22Rv1 (cell line): ENCODE results near the gene PRPF40A.

Experiments used
- ZFX ChIP-seq: fragments of 450-650 bp; IDR thresholded peaks from 2 replicates; pipeline ENCODE4 v1.6.1; 2017; ENCODE audit warnings: antibody characterized with exemption, borderline replicate concordance
- TF ChIP-seq, protein P1 (sequence below): fragments of 450-650 bp; IDR thresholded peaks from 2 replicates; pipeline ENCODE4 v1.5.1; 2017; ENCODE audit warnings: mild to moderate bottlenecking

DNA sequence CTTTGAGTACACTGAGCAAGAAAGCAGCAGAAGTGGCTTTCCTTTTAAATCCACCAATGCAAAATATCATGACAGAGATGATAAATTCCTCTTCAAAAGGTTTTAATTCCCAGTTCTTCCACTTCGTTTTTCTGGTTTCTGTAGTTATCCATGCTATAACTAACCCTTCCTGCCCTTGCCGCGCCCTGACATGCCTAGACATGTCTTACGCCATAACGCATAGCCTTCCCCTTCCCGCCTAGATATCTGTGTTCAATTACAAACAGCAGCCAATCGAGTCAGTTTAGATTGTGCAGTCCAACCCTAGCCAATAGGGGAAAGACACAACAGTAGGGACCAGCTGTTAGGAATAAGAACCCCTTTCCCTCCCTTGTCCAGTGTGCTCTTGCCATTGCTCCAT lies 16.1 kb downstream of the PRPF40A start:
- TF ChIP-seq, protein P1, sequence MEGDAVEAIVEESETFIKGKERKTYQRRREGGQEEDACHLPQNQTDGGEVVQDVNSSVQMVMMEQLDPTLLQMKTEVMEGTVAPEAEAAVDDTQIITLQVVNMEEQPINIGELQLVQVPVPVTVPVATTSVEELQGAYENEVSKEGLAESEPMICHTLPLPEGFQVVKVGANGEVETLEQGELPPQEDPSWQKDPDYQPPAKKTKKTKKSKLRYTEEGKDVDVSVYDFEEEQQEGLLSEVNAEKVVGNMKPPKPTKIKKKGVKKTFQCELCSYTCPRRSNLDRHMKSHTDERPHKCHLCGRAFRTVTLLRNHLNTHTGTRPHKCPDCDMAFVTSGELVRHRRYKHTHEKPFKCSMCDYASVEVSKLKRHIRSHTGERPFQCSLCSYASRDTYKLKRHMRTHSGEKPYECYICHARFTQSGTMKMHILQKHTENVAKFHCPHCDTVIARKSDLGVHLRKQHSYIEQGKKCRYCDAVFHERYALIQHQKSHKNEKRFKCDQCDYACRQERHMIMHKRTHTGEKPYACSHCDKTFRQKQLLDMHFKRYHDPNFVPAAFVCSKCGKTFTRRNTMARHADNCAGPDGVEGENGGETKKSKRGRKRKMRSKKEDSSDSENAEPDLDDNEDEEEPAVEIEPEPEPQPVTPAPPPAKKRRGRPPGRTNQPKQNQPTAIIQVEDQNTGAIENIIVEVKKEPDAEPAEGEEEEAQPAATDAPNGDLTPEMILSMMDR: no peak
- TF ChIP-seq ZFX: no peak
